ENCODE results near the gene TFIP11.

GRCh38 chr22:26486394-26486793 is 25.9 kb downstream of the TFIP11 start:
- TF ChIP-seq CTCF (IDR thresholded peaks at IDR 0.05; ENCODE audit: insufficient read depth, low read length) (no peak), POLR2AphosphoS5 (IDR thresholded peaks at IDR 0.05; ENCODE audit: low read depth) (no peak), GABPA (IDR thresholded peaks at IDR 0.05; ENCODE audit: low read depth) (no peak)
- TF ChIP-seq, protein P1, sequence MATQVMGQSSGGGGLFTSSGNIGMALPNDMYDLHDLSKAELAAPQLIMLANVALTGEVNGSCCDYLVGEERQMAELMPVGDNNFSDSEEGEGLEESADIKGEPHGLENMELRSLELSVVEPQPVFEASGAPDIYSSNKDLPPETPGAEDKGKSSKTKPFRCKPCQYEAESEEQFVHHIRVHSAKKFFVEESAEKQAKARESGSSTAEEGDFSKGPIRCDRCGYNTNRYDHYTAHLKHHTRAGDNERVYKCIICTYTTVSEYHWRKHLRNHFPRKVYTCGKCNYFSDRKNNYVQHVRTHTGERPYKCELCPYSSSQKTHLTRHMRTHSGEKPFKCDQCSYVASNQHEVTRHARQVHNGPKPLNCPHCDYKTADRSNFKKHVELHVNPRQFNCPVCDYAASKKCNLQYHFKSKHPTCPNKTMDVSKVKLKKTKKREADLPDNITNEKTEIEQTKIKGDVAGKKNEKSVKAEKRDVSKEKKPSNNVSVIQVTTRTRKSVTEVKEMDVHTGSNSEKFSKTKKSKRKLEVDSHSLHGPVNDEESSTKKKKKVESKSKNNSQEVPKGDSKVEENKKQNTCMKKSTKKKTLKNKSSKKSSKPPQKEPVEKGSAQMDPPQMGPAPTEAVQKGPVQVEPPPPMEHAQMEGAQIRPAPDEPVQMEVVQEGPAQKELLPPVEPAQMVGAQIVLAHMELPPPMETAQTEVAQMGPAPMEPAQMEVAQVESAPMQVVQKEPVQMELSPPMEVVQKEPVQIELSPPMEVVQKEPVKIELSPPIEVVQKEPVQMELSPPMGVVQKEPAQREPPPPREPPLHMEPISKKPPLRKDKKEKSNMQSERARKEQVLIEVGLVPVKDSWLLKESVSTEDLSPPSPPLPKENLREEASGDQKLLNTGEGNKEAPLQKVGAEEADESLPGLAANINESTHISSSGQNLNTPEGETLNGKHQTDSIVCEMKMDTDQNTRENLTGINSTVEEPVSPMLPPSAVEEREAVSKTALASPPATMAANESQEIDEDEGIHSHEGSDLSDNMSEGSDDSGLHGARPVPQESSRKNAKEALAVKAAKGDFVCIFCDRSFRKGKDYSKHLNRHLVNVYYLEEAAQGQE (IDR thresholded peaks at IDR 0.05; ENCODE audit: insufficient replicate concordance, low read depth), result no peak

Data from HL-60 (cell line).